ENCODE results near the gene KRTAP5-8.

GRCh38 chr11:71542879-71543777 is 5.3 kb downstream of the KRTAP5-8 start:
- no peak for TF ChIP-seq CTCF (IDR thresholded peaks at IDR 0.05)
- no peak for TF ChIP-seq POLR2AphosphoS5 (IDR thresholded peaks at IDR 0.05)
- TF ChIP-seq POLR2A (IDR thresholded peaks at IDR 0.05) = no peak
